SK-N-SH treated with all-trans-retinoic acid at 6 μM for 48 hours (cell line): ENCODE data around the gene C11orf97.

ENCODE experiments used
- ARNTL ChIP-seq: fragments of 450-650 bp; formaldehyde crosslinking; IDR thresholded peaks from 2 replicates; pipeline ENCODE4 v1.5.0; 2020; ENCODE audit warnings: low read depth, mild to moderate bottlenecking, moderate library complexity, borderline replicate concordance
- TF ChIP-seq, protein P1 (sequence below): fragments of 250-450 bp; sonication (Bioruptor Pico); IDR thresholded peaks from 2 replicates; pipeline ENCODE4 v1.8.0; 2020; ENCODE audit warnings: mild to moderate bottlenecking, moderate library complexity, borderline replicate concordance

DNA sequence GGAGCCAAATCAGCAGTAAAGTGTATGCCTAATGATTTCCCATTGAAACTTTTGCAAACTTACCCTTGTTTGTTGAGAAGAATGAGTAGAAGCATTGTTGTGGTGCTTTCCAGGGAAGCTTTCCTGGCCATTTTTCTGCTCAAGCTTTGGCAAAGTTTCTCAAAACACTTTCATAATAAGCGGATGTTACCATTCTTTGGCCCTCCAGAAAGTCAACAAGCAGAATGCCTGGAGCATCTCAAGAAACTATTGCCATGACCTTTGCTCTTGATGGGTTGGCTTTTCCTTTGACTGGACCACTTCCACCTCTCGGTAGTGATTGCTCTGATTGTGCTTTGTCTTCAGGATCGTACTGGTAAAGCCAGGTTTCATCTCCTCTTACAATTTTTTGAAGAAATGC lies 65.6 kb downstream of the C11orf97 start:
- TF ChIP-seq, protein P1, sequence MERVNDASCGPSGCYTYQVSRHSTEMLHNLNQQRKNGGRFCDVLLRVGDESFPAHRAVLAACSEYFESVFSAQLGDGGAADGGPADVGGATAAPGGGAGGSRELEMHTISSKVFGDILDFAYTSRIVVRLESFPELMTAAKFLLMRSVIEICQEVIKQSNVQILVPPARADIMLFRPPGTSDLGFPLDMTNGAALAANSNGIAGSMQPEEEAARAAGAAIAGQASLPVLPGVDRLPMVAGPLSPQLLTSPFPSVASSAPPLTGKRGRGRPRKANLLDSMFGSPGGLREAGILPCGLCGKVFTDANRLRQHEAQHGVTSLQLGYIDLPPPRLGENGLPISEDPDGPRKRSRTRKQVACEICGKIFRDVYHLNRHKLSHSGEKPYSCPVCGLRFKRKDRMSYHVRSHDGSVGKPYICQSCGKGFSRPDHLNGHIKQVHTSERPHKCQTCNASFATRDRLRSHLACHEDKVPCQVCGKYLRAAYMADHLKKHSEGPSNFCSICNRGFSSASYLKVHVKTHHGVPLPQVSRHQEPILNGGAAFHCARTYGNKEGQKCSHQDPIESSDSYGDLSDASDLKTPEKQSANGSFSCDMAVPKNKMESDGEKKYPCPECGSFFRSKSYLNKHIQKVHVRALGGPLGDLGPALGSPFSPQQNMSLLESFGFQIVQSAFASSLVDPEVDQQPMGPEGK (CRISPR knock-in tag) = no peak
- no peak for TF ChIP-seq ARNTL (CRISPR knock-in tag)
